ENCODE data around the gene BICC1.

DNA sequence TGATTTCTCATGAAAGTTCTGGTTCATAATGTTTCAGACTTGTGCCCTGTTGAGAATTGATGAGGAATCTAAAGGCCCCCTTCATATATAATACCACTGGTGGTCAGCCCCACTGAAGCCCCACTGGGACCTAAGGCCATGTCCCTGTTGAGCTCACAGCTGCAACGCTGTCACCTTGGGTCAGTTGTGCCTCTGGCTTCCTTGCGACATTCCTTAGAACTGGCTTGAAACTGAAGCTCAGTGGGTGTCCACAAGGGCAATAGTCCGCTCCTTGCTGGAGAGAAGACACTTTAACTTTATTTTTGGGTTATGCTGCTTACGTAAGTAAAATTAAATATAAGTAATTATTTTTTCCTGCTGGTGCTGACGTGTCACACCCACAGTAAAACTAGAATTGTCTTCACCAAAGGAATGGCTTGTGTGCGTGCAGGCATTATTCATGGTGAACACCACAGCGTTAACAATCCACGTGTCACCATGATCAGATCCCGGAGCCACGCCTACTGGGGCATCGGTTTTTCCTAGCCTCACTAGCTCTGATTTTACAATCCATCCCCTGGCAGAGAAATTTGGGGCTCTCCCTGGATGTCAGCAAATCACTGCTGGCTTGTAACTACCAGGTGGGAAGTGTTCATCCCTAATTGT is 66.5 kb downstream of the BICC1 start:
- TF ChIP-seq POLR2A (IDR thresholded peaks at IDR 0.05; ENCODE audit: insufficient read depth in 1 of 2, low read depth in 2 of 2, low read length in 2 of 2), result no peak
- no peak for TF ChIP-seq HDAC2 (CRISPR knock-in tag; IDR thresholded peaks at IDR 0.05)
- TF ChIP-seq SIN3B (IDR thresholded peaks at IDR 0.05; ENCODE audit: low read length), result no peak
- TF ChIP-seq, protein P1, sequence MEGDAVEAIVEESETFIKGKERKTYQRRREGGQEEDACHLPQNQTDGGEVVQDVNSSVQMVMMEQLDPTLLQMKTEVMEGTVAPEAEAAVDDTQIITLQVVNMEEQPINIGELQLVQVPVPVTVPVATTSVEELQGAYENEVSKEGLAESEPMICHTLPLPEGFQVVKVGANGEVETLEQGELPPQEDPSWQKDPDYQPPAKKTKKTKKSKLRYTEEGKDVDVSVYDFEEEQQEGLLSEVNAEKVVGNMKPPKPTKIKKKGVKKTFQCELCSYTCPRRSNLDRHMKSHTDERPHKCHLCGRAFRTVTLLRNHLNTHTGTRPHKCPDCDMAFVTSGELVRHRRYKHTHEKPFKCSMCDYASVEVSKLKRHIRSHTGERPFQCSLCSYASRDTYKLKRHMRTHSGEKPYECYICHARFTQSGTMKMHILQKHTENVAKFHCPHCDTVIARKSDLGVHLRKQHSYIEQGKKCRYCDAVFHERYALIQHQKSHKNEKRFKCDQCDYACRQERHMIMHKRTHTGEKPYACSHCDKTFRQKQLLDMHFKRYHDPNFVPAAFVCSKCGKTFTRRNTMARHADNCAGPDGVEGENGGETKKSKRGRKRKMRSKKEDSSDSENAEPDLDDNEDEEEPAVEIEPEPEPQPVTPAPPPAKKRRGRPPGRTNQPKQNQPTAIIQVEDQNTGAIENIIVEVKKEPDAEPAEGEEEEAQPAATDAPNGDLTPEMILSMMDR (CRISPR knock-in tag; IDR thresholded peaks at IDR 0.05), result no peak
- no peak for TF ChIP-seq EZH2 (conservative IDR thresholded peaks at IDR 0.05; ENCODE audit: low read depth, low read length)
- TF ChIP-seq SMC3 (IDR thresholded peaks at IDR 0.05; ENCODE audit: low read length), result no peak
- TF ChIP-seq JDP2 (CRISPR knock-in tag; IDR thresholded peaks at IDR 0.05; ENCODE audit: borderline replicate concordance), result no peak
- TF ChIP-seq TAF1 (CRISPR knock-in tag; IDR thresholded peaks at IDR 0.05), result no peak
